CD4-positive, alpha-beta T cell treated with Interleukin-6 at 100 ng/mL for 8 hours (primary cell): Measurements from ENCODE around the gene ETV3L.
"Not testable (repeated sequence)": the region's sequence is repeated elsewhere in the genome, so short reads cannot be mapped to it uniquely, and the experiment has no call there.

Source experiments
- DNase-seq: peaks from one replicate; pipeline ENCODE4 v3.0.0-alpha.2; 2020; ENCODE audit warnings: mixed read lengths, low spot score

Gene ETV3L

GRCh38 chr1:157077394-157077793, 22.2 kb downstream of the ETV3L start:
- no peak for DNase-seq

GRCh38 chr1:157073944-157074685, 25.5 kb downstream of the ETV3L start:
- no peak for DNase-seq

- DNase-seq = no peak
Measured at GRCh38 chr1:157069601-157070000, 30.0 kb downstream of the ETV3L start.

GRCh38 chr1:157059241-157059640, 40.4 kb downstream of the ETV3L start:
- not testable (repeated sequence) for DNase-seq

GRCh38 chr1:157056269-157056668, 43.3 kb downstream of the ETV3L start:
- DNase-seq = no peak

- not testable (repeated sequence) for DNase-seq
Measured at GRCh38 chr1:157055729-157056128, 43.9 kb downstream of the ETV3L start.

GRCh38 chr1:157050836-157051235, 48.8 kb downstream of the ETV3L start:
- DNase-seq = no peak

GRCh38 chr1:157047062-157047410, 52.6 kb downstream of the ETV3L start:
- DNase-seq = no peak

GRCh38 chr1:157045250-157046218, 54.1 kb downstream of the ETV3L start, which contains the start of gene ARHGEF11:
ARHGEF11 (minus strand) TSS chr1:157045742; CDS start chr1:157044330, 1,412 bp downstream.
- DNase-seq = no peak

GRCh38 chr1:157044326-157044725, 55.3 kb downstream of the ETV3L start:
- no peak for DNase-seq

- DNase-seq = no peak
Measured at GRCh38 chr1:157043685-157044084, 55.9 kb downstream of the ETV3L start.

- DNase-seq = no peak
Measured at GRCh38 chr1:157042846-157043245, 56.8 kb downstream of the ETV3L start.
